K562 (cell line): ENCODE measurements around the gene ZSCAN1. TPM values are rescaled to one million over a fixed set of nuclear protein-coding genes. Genes with fewer than 3 reads are reported as not detected.

Source experiments
- ATAC-seq: fragments of 200-7000 bp; cut with Tn5 transposase; 3 replicates; pipeline ENCODE4 v1.9.1; 2020; ENCODE audit warnings: moderate library complexity
- BruUV-seq: library from RNA; stranded (reverse); fragments of 400-500 nt; replicated peaks from 2 replicates; lab custom pipeline; 2021; lab: Mats Ljungman, UMichigan
- CTCF ChIA-PET: fragments of 300-600 bp; formaldehyde crosslinking; extraction: SDS; loops from one replicate; lab custom pipeline; 2021; ENCODE audit warnings: low intra/inter-chr PET ratio; lab: Yijun Ruan, JAX
- POLR2A ChIA-PET: fragments of 300-600, 350-650 bp; sonication (Branson Sonifier 250); formaldehyde crosslinking; extraction: SDS; loops from one replicate; lab custom pipeline; 2021; ENCODE audit warnings: antibody characterized with exemption, inconsistent platforms; lab: Yijun Ruan, JAX
- DNase-seq, 4 experiments: peaks; one replicate each; pipeline versions ENCODE4 v3.0.0 to v3.0.0-alpha.2; 2011 to 2018; ENCODE audit warnings: low spot score in 3 of 4, mixed read lengths in 3 of 4; ENCODE audit errors: extremely low read depth in 1 of 4
- FAIRE-seq: peaks from 2 replicates; lab custom pipeline; 2011; peaks lifted over from hg19 to GRCh38; lab: Jason Lieb, UNC
- H2AFZ ChIP-seq: 2 replicates; pipeline ENCODE4 v1.6.0; 2011; ENCODE audit warnings: low read depth, low read length, control low read depth, inconsistent platforms
- H3K27ac ChIP-seq: fragments of 200-600 bp; 3 replicates; pipeline ENCODE4 v1.8.0; 2011; ENCODE audit warnings: low read depth, mild to moderate bottlenecking, control low read depth, inconsistent platforms, low read length, moderate library complexity, mixed read lengths; ENCODE audit errors: extremely low read depth
- H3K27me3 ChIP-seq, 2 experiments: fragments of 300-600 bp in 1 of 2; 2 replicates in 1 of 2; 3 replicates in 1 of 2; pipeline versions ENCODE4 v1.6.0 to v1.8.0; 2011; ENCODE audit warnings: inconsistent platforms in 2 of 2, low read length in 2 of 2, mild to moderate bottlenecking in 1 of 2, mixed read lengths in 1 of 2, moderate library complexity in 1 of 2; ENCODE audit not compliant: control insufficient read depth in 2 of 2, insufficient read depth in 2 of 2
- H3K36me3 ChIP-seq: fragments of 300-600 bp; 3 replicates; pipeline ENCODE4 v1.8.0; 2011; ENCODE audit warnings: mild to moderate bottlenecking, low read length, inconsistent platforms; ENCODE audit not compliant: control insufficient read depth, insufficient read depth
- H3K4me1 ChIP-seq, 2 experiments: fragments of 200-600 bp in 1 of 2; replicated peaks in 1 of 2; 2 replicates in 1 of 2; 3 replicates in 1 of 2; pipeline versions ENCODE4 v1.5.1 to v1.8.0; 2011; ENCODE audit warnings: inconsistent platforms in 2 of 2, low read length in 2 of 2, mild to moderate bottlenecking in 1 of 2, mixed read lengths in 1 of 2, moderate library complexity in 1 of 2; ENCODE audit not compliant: control insufficient read depth in 2 of 2, insufficient read depth in 2 of 2
- H3K4me2 ChIP-seq: 2 replicates; pipeline ENCODE4 v1.6.1; 2011; ENCODE audit warnings: low read length, control low read depth, inconsistent platforms, mixed read lengths; ENCODE audit not compliant: insufficient read depth
- H3K4me3 ChIP-seq: fragments of 200-600 bp; sonication (generic), shearing (Covaris generic); 2 replicates; pipeline ENCODE4 v1.5.1; 2016; ENCODE audit warnings: control low read depth, inconsistent platforms
- H3K79me2 ChIP-seq: fragments of 200-600 bp; 3 replicates; pipeline ENCODE4 v1.8.0; 2011; ENCODE audit warnings: low read length, inconsistent platforms; ENCODE audit not compliant: control insufficient read depth, insufficient read depth
- H3K9ac ChIP-seq, 2 experiments: 2 replicates each; pipeline versions ENCODE4 v1.6.0 to v1.6.1; 2011; ENCODE audit warnings: low read depth in 2 of 2, low read length in 2 of 2, control low read depth in 1 of 2, inconsistent platforms in 1 of 2, mild to moderate bottlenecking in 1 of 2, mixed read lengths in 1 of 2; ENCODE audit not compliant: insufficient read depth in 1 of 2
- H3K9me1 ChIP-seq: one replicate; pipeline ENCODE4 v1.6.0; 2011; ENCODE audit warnings: inconsistent platforms, mild to moderate bottlenecking, low read length, moderate library complexity; ENCODE audit not compliant: control insufficient read depth, insufficient read depth
- H3K9me3 ChIP-seq: replicated peaks from 2 replicates; pipeline ENCODE4 v1.5.1; 2011; ENCODE audit warnings: low read depth, low read length, inconsistent platforms; ENCODE audit not compliant: control insufficient read depth, insufficient read depth
- H4K20me1 ChIP-seq: replicated peaks from 2 replicates; pipeline ENCODE4 v1.6.1; 2011; ENCODE audit warnings: low read length, inconsistent platforms, mixed read lengths; ENCODE audit not compliant: control insufficient read depth, insufficient read depth
- FIP1L1 ChIP-seq: fragments of 200-400 bp; formaldehyde crosslinking; IDR thresholded peaks from 2 replicates; pipeline ENCODE4 v1.6.1; 2018; ENCODE audit warnings: mild to moderate bottlenecking, low read depth, low read length; ENCODE audit not compliant: poor library complexity, severe bottlenecking
- HDAC3 ChIP-seq: fragments of 450-650 bp; IDR thresholded peaks from 2 replicates; pipeline ENCODE4 v1.6.1; 2018; ENCODE audit warnings: borderline replicate concordance, mild to moderate bottlenecking, moderate library complexity; ENCODE audit not compliant: partially characterized antibody
- MAFK ChIP-seq: IDR thresholded peaks from 2 replicates; pipeline ENCODE4 v1.6.1; 2011; ENCODE audit warnings: low read length, improper control_type of control experiment
- WGBS: fragments of 100-300 bp; shearing (Covaris generic); methylation state at CpG from one replicate; pipeline ENCODE4 v1.1.6; 2016; ENCODE audit warnings: low coverage, mixed read lengths; ENCODE audit not compliant: insufficient coverage; ENCODE audit errors: missing lambda C conversion rate; 5-methylcytosine and 5-hydroxymethylcytosine counted together
- in situ Hi-C: fragments of 300-500 bp; cut with MboI; formaldehyde crosslinking; loops from 4 replicates; pipeline ENCODE4 v1.15.0; 2018; ENCODE audit warnings: inconsistent platforms, mixed read lengths
- intact Hi-C: fragments of 100-400 bp; cut with micrococcal nuclease; formaldehyde crosslinking; loops from 2 replicates; pipeline ENCODE4 v1.14.2; 2022
- polyA plus RNA-seq, 8 experiments: library from polyadenylated mRNA; depleted of rRNA in 4 of 8; stranded (reverse) in 5 of 8; unstranded in 3 of 8; fragments of >200 nt; fragmentation: Nextera tagmentation in 2 of 8; fragmentation: Illumina TruSeq in 1 of 8; extraction: Ambion mirVana in 2 of 8; extraction: Trizol in 1 of 8; gene quantifications; 2 replicates each; pipeline versions ENCODE4 v1.2.1 to v1.2.3, GENCODE V29; 2011 to 2014; ENCODE audit warnings: inconsistent platforms in 1 of 8, missing spikeins in 1 of 8
- total RNA-seq, 7 experiments: library from RNA; depleted of rRNA in 6 of 7; stranded (reverse); fragments of >200 nt in 6 of 7; fragmentation: Illumina TruSeq in 2 of 7; extraction: Trizol in 2 of 7; gene quantifications; 2 replicates each; pipeline versions ENCODE4 v1.2.1 to v1.2.3, GENCODE V29; 2011 to 2021; ENCODE audit warnings: low replicate concordance in 1 of 7
- TF ChIP-seq, protein P1 (sequence below): fragments of 450-650 bp; IDR thresholded peaks from 2 replicates; pipeline ENCODE4 v1.6.1; 2016; ENCODE audit warnings: missing biosample characterization, missing genetic modification characterization
- TF ChIP-seq, protein P2 (sequence below): fragments of 450-650 bp; IDR thresholded peaks from 2 replicates; pipeline ENCODE4 v1.7.0; 2016; ENCODE audit warnings: borderline replicate concordance
- TF ChIP-seq, protein P3 (sequence below): sonication (generic); formaldehyde crosslinking; IDR thresholded peaks from 2 replicates; pipeline ENCODE4 v1.4.0; 2020; ENCODE audit warnings: mild to moderate bottlenecking, missing genetic modification reagents

Gene ZSCAN1
- total and polyA plus RNA-seq, 9 of the 15 experiments (the other 6 are each of a cell fraction or from before 2014, with no cell fraction given) = not detected

DNA sequence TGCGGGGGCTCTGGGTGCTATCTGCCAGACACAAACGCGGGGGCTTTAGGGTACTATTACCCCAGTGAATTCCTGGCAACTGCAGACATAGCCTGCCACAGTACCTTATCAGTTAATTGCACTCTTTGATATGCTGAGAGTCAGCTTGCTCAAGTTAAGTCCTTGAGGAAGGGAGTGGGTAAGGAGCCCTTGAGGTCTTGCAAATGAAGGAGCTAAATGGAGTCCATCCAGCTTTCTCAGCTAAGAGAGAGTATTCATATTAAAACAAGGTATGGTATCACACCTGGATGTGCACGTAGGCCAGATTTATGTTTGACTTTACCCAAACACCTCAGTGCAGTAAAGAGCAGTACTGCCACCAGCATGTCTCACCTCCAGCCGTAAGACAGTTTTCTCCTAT lies 19.7 kb upstream of the ZSCAN1 start:
- 1% methylated on average over 5 of the region's 5 CpGs for WGBS
- no peak for ATAC-seq
- no peaks in the 10 kb centered on the region for H4K20me1 ChIP-seq
- POLR2A ChIA-PET = no interaction called here
- no peak overlapping the region for H2AFZ ChIP-seq
- H3K4me3 ChIP-seq = no peak overlapping the region
- H3K36me3 ChIP-seq = no peaks in the 10 kb centered on the region
- H3K4me1 ChIP-seq = peaks cover 0 to 8% of the 10 kb centered on the region in 2 experiments; a peak in 2 of 5 replicates
- H3K9me1 ChIP-seq = no peaks in the 10 kb centered on the region
- no peak for DNase-seq
- H3K79me2 ChIP-seq = no peaks in the 10 kb centered on the region
- no peaks in the 10 kb centered on the region for H3K27me3 ChIP-seq
- TF ChIP-seq, protein P1, sequence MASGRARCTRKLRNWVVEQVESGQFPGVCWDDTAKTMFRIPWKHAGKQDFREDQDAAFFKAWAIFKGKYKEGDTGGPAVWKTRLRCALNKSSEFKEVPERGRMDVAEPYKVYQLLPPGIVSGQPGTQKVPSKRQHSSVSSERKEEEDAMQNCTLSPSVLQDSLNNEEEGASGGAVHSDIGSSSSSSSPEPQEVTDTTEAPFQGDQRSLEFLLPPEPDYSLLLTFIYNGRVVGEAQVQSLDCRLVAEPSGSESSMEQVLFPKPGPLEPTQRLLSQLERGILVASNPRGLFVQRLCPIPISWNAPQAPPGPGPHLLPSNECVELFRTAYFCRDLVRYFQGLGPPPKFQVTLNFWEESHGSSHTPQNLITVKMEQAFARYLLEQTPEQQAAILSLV (tag) = no peak
- TF ChIP-seq, protein P2, sequence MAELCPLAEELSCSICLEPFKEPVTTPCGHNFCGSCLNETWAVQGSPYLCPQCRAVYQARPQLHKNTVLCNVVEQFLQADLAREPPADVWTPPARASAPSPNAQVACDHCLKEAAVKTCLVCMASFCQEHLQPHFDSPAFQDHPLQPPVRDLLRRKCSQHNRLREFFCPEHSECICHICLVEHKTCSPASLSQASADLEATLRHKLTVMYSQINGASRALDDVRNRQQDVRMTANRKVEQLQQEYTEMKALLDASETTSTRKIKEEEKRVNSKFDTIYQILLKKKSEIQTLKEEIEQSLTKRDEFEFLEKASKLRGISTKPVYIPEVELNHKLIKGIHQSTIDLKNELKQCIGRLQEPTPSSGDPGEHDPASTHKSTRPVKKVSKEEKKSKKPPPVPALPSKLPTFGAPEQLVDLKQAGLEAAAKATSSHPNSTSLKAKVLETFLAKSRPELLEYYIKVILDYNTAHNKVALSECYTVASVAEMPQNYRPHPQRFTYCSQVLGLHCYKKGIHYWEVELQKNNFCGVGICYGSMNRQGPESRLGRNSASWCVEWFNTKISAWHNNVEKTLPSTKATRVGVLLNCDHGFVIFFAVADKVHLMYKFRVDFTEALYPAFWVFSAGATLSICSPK = no peak
- TF ChIP-seq, protein P3, sequence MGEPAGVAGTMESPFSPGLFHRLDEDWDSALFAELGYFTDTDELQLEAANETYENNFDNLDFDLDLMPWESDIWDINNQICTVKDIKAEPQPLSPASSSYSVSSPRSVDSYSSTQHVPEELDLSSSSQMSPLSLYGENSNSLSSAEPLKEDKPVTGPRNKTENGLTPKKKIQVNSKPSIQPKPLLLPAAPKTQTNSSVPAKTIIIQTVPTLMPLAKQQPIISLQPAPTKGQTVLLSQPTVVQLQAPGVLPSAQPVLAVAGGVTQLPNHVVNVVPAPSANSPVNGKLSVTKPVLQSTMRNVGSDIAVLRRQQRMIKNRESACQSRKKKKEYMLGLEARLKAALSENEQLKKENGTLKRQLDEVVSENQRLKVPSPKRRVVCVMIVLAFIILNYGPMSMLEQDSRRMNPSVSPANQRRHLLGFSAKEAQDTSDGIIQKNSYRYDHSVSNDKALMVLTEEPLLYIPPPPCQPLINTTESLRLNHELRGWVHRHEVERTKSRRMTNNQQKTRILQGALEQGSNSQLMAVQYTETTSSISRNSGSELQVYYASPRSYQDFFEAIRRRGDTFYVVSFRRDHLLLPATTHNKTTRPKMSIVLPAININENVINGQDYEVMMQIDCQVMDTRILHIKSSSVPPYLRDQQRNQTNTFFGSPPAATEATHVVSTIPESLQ (CRISPR knock-in tag) = no peak
- TF ChIP-seq HDAC3 = no peak
- TF ChIP-seq FIP1L1 = no peak
- no peak for TF ChIP-seq MAFK
- no peak overlapping the region for H3K9ac ChIP-seq
- H3K4me2 ChIP-seq = no peak overlapping the region
- no TSS peak for BruUV-seq
- CTCF ChIA-PET = no interaction called here
- no peaks in the 10 kb centered on the region for H3K9me3 ChIP-seq
- no peak overlapping the region for H3K27ac ChIP-seq
- in situ Hi-C loops (no loop called here), intact Hi-C loops (no loop called here)
- FAIRE-seq = no peak
